Measurements from ENCODE around the gene CGB1.

The CGB1 gene

DNA sequence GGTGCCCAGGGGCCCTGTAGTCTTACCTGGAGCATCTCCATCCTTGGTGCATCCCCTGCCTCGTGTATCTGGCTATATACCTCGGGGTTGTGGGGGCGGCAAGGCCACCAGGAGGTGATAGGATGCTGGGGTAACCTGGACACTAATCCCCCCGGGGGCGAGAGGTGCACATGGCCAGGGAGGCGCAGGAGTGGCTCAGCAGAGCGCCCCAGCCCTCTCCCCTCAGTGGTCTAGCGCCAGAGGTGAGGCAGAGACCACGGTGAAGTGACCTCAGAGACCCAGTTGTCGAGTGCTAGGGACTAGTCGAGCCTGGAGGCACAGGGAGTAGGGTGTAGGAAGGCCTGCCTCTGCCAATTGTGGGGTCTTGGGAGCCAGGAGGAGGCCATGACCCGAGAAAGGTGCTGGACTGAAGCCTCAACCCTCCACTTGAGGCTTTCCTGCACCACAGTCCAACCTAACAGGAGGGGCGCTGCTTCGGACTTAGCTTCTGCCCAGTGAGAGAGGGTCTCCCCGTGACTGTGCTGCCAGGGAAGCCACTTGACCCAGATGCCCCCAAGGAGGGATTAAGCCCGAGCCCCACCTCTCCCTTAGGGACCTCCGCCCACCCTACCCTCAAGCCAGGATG is 19.5 kb downstream of the CGB1 start, which contains the start of gene LHB:
Gene LHB, minus strand, starts transcription at position 51 of the 625 bp plus-strand sequence. Its CDS starts 10 bp downstream, at position 41.
- Histone ChIP-seq H3K4me3 (ENCODE audit: low read length) (no peak within 1 kb of the TSS), H3K4me1 (ENCODE audit: control insufficient read depth, insufficient read depth, low read length) (peaks cover 15% of the 10 kb centered on the region), H3K9ac (ENCODE audit: low read length) (peak within 1 kb of the TSS; percentile 34), H3K9me3 (ENCODE audit: control insufficient read depth, low read length) (no peaks in the 10 kb centered on the region), H3K27me3 (ENCODE audit: control insufficient read depth, insufficient read depth, low read length) (peaks cover 31% of the 10 kb centered on the region), H3K36me3 (ENCODE audit: control insufficient read depth, insufficient read depth, low read length) (no peaks in the 10 kb centered on the region)

DNA sequence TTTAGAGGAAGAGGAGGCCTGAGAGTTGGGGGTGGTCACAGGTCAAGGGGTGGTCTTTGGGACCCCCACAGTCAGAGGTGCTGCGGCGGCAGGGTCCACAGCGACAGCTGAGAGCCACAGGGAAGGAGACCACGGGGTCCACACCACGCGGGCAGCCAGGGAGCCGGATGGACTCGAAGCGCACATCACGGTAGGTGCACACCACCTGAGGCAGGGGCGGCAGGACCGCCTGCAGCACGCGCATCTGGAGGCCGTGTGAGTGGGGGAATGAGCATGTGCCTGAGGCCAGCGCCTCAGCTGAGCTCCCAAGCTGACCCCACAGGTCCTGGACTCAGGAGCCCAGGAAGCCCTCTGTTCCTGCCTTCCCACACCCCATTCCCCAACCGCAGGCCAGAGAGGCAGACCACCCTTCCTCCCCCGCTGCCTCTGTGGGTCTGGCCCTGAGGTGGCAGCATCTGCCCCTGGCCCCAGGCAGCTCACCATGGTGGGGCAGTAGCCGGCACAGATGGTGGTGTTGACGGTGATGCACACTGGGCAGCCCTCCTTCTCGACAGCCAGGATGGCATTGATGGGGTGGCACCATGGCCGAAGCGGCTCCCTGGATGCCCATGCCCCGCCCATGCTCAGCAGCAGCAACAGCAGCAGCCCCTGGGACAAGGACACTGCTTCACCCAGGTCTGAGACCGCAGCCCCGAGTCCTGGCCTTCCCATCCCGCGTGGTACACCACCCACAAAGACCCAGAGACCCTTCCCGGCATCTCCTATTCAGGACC is 20.4 kb downstream of the CGB1 start:
- Histone ChIP-seq H3K4me3 (ENCODE audit: low read length) (no peak overlapping the region), H3K36me3 (ENCODE audit: control insufficient read depth, insufficient read depth, low read length) (no peaks in the 10 kb centered on the region), H3K4me1 (ENCODE audit: control insufficient read depth, insufficient read depth, low read length) (peaks cover 15% of the 10 kb centered on the region), H3K9ac (ENCODE audit: low read length) (no peak overlapping the region), H3K27me3 (ENCODE audit: control insufficient read depth, insufficient read depth, low read length) (peaks cover 26% of the 10 kb centered on the region), H3K9me3 (ENCODE audit: control insufficient read depth, low read length) (no peaks in the 10 kb centered on the region)

DNA sequence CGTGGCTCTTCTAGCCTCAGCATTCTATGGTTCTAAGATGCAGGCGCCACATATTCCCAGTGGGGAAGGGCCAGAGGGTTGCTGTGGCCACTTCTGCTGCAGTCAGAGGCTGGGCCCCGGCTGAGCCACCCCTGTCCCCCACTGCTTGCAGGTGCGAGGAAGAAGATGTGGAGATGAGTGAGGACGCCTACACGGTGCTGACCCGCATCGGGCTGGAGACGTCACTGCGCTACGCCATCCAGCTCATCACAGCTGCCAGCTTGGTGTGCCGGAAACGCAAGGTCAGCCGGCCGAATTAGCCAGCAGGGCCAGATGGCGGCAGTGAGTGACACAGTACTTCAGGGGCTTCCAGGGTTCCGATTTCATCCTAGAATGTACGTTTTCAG is 21.8 kb downstream of the CGB1 start:
- Histone ChIP-seq H3K4me3 (ENCODE audit: low read length) (no peak overlapping the region), H3K27me3 (ENCODE audit: control insufficient read depth, insufficient read depth, low read length) (peaks cover 13% of the 10 kb centered on the region), H3K36me3 (ENCODE audit: control insufficient read depth, insufficient read depth, low read length) (no peaks in the 10 kb centered on the region), H3K4me1 (ENCODE audit: control insufficient read depth, insufficient read depth, low read length) (peaks cover 14% of the 10 kb centered on the region), H3K9me3 (ENCODE audit: control insufficient read depth, low read length) (no peaks in the 10 kb centered on the region), H3K9ac (ENCODE audit: low read length) (no peak overlapping the region)

DNA sequence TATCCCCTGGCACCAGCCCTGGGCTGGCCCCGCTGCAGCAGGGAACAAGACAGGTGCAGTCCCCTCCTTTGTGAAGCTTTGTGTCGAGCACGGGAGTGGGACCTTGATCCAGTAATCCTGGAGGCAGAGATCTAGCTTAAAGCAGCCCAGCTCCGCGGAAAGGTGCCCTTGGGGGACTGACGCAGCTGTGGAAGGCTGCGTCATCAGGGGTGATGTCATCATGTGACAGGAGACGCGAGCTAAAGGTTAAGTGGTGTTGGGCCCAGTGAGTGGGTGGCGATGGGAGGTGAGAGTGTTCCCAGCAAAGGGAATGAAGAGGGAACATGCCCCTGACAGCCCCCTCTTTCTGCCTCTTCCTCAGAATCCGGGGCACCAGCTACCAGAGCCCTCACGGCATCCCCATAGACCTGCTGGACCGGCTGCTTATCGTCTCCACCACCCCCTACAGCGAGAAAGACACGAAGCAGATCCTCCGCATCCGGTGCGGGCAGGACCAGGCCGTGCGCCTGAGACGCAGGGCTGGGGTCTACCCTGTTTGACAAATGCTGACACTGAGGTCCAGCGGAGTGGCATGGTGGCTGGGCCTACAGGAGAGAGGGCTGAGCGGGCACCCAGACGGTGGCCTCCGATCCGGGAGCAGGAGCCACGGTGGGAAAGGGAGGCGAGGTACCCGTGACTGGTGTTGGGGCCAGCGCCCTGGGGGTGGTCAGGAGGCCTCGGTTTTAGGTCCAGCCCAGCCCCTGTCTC is 22.4 kb downstream of the CGB1 start:
- peaks cover 9% of the 10 kb centered on the region for H3K4me1 ChIP-seq (ENCODE audit: control insufficient read depth, insufficient read depth, low read length)
- H3K36me3 ChIP-seq (ENCODE audit: control insufficient read depth, insufficient read depth, low read length), result no peaks in the 10 kb centered on the region
- H3K9me3 ChIP-seq (ENCODE audit: control insufficient read depth, low read length), result no peaks in the 10 kb centered on the region
- peaks cover 9% of the 10 kb centered on the region for H3K27me3 ChIP-seq (ENCODE audit: control insufficient read depth, insufficient read depth, low read length)
- no peak overlapping the region for H3K4me3 ChIP-seq (ENCODE audit: low read length)
- no peak overlapping the region for H3K9ac ChIP-seq (ENCODE audit: low read length)

DNA sequence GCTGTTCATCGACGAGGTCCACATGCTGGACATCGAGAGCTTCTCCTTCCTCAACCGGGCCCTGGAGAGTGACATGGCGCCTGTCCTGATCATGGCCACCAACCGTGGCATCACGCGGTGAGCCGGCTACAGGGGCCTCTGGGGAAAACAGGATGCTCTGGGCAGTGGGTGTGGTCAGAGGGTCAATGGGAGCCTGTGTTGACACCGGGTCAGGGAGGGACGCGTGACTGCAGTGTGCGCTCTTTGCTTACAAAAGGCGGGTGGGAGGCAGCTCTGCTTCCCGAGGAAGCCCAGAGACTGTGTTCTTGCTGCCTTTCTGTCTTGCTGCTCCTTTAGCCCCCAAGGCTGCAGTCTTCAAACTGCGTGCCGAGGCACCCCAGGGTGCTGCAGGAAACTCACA is 25.5 kb downstream of the CGB1 start:
- Histone ChIP-seq H3K9ac (ENCODE audit: low read length) (no peak overlapping the region), H3K27me3 (ENCODE audit: control insufficient read depth, insufficient read depth, low read length) (no peaks in the 10 kb centered on the region), H3K4me3 (ENCODE audit: low read length) (no peak overlapping the region), H3K4me1 (ENCODE audit: control insufficient read depth, insufficient read depth, low read length) (no peaks in the 10 kb centered on the region), H3K9me3 (ENCODE audit: control insufficient read depth, low read length) (no peaks in the 10 kb centered on the region), H3K36me3 (ENCODE audit: control insufficient read depth, insufficient read depth, low read length) (no peaks in the 10 kb centered on the region)

DNA sequence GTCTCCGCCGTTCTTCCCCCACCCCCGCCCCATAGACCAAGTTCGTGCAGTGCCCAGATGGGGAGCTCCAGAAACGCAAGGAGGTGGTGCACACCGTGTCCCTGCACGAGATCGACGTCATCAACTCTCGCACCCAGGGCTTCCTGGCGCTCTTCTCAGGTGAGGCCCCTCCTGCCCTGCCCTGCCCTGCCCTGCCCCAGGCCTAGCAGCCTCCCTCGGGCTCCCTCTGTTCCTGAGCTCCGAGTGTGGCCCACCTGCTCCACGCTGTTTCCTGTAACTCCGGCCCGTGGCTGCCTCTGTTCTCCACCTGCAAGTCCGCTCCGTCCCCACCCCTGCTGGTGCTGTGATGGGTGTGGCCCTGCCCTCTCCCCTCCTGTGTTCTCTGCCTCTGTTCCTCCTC is 26.2 kb downstream of the CGB1 start:
- H3K4me3 ChIP-seq (ENCODE audit: low read length), result no peak overlapping the region
- no peaks in the 10 kb centered on the region for H3K4me1 ChIP-seq (ENCODE audit: control insufficient read depth, insufficient read depth, low read length)
- H3K9me3 ChIP-seq (ENCODE audit: control insufficient read depth, low read length), result no peaks in the 10 kb centered on the region
- H3K9ac ChIP-seq (ENCODE audit: low read length), result no peak overlapping the region
- no peaks in the 10 kb centered on the region for H3K36me3 ChIP-seq (ENCODE audit: control insufficient read depth, insufficient read depth, low read length)
- no peaks in the 10 kb centered on the region for H3K27me3 ChIP-seq (ENCODE audit: control insufficient read depth, insufficient read depth, low read length)

DNA sequence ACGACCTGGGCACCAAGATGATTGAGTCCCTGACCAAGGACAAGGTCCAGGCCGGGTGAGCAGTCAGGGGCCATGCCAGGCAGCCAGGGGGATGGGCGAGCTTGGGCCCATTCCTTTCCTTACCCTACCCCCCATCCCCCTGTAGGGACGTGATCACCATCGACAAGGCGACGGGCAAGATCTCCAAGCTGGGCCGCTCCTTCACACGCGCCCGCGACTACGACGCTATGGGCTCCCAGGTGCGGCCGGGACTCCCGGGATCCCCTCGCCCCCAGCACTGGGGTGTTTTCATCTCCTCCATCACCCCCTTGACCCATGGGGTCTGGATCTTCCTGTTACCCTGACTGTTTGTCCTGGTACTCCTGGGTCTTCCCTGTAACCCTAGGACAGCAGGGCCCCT is 26.9 kb downstream of the CGB1 start:
- no peaks in the 10 kb centered on the region for H3K4me1 ChIP-seq (ENCODE audit: control insufficient read depth, insufficient read depth, low read length)
- H3K9me3 ChIP-seq (ENCODE audit: control insufficient read depth, low read length), result no peaks in the 10 kb centered on the region
- H3K36me3 ChIP-seq (ENCODE audit: control insufficient read depth, insufficient read depth, low read length), result no peaks in the 10 kb centered on the region
- no peak overlapping the region for H3K4me3 ChIP-seq (ENCODE audit: low read length)
- H3K9ac ChIP-seq (ENCODE audit: low read length), result no peak overlapping the region
- H3K27me3 ChIP-seq (ENCODE audit: control insufficient read depth, insufficient read depth, low read length), result no peaks in the 10 kb centered on the region

DNA sequence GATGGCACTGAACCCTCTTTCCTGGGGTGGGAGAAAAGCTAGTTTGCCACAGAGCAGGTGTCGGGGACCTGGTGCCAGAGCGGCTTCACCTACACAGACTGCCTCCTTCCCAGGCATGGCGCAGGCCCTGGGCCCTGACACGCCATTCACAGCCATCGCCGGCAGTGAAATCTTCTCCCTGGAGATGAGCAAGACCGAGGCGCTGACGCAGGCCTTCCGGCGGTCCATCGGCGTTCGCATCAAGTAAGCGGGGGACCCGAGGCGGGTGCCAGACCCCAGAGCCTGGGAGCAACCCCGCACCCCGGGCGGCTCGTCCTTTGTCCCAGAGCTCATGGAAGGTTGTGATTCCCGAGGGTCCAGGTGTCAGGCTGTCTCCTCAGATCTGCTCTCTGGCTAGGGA is 29.8 kb downstream of the CGB1 start:
- H3K27me3 ChIP-seq (ENCODE audit: control insufficient read depth, insufficient read depth, low read length), result no peaks in the 10 kb centered on the region
- no peak overlapping the region for H3K9ac ChIP-seq (ENCODE audit: low read length)
- H3K9me3 ChIP-seq (ENCODE audit: control insufficient read depth, low read length), result no peaks in the 10 kb centered on the region
- H3K36me3 ChIP-seq (ENCODE audit: control insufficient read depth, insufficient read depth, low read length), result no peaks in the 10 kb centered on the region
- H3K4me1 ChIP-seq (ENCODE audit: control insufficient read depth, insufficient read depth, low read length), result no peaks in the 10 kb centered on the region
- no peak overlapping the region for H3K4me3 ChIP-seq (ENCODE audit: low read length)

DNA sequence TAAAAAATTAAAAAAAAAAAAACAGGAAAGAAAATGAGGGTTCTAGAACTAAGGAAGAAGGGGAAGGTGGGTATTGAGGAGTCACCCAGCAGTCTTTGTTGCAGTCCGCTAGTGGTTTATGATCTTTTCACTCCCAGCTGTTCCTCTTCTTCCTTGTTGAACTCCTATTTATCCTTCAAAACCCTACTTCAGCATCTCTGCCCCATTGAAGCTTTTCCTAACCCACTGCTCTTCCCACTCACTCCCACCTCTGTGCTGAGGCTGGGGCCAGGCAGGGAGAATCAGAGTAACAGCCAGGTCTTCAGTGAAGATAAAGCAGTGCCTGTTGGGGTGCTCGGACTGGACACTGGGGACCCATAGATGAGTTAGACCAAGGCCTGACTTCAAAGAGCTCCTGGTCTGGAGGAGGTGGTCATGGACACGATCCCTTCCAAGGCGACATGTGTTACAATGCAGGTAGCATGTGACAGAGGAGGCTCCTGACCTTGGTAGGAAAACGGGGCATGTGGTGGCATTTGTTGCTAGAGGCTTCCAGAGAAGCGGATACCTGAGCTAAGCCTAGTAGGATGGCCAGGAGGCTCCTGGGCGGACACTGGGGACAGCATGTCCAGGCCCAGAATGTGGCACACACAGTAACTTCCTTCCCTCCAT is 31.6 kb downstream of the CGB1 start:
- Histone ChIP-seq H3K27me3 (ENCODE audit: control insufficient read depth, insufficient read depth, low read length) (no peaks in the 10 kb centered on the region), H3K36me3 (ENCODE audit: control insufficient read depth, insufficient read depth, low read length) (no peaks in the 10 kb centered on the region), H3K9ac (ENCODE audit: low read length) (no peak overlapping the region), H3K4me1 (ENCODE audit: control insufficient read depth, insufficient read depth, low read length) (no peaks in the 10 kb centered on the region), H3K4me3 (ENCODE audit: low read length) (no peak overlapping the region), H3K9me3 (ENCODE audit: control insufficient read depth, low read length) (no peaks in the 10 kb centered on the region)

DNA sequence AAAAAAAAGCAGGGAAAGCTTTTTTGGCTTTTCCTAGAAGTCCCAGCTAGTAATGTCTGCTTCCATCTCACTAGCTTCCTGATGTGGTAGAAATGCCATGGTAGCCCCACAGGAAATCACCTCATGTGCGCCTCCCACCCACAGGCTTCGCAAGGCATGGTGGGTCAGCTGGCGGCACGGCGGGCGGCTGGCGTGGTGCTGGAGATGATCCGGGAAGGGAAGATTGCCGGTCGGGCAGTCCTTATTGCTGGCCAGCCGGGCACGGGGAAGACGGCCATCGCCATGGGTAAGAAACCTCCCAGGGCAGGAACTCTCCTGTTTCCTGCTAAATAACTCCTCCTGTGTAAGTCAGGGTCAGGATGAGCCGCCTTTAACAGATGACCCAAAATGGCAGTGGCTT is 32.6 kb downstream of the CGB1 start:
- no peaks in the 10 kb centered on the region for H3K4me1 ChIP-seq (ENCODE audit: control insufficient read depth, insufficient read depth, low read length)
- no peaks in the 10 kb centered on the region for H3K36me3 ChIP-seq (ENCODE audit: control insufficient read depth, insufficient read depth, low read length)
- H3K9me3 ChIP-seq (ENCODE audit: control insufficient read depth, low read length), result no peaks in the 10 kb centered on the region
- H3K27me3 ChIP-seq (ENCODE audit: control insufficient read depth, insufficient read depth, low read length), result no peaks in the 10 kb centered on the region
- H3K9ac ChIP-seq (ENCODE audit: low read length), result no peak overlapping the region
- no peak overlapping the region for H3K4me3 ChIP-seq (ENCODE audit: low read length)

DNA sequence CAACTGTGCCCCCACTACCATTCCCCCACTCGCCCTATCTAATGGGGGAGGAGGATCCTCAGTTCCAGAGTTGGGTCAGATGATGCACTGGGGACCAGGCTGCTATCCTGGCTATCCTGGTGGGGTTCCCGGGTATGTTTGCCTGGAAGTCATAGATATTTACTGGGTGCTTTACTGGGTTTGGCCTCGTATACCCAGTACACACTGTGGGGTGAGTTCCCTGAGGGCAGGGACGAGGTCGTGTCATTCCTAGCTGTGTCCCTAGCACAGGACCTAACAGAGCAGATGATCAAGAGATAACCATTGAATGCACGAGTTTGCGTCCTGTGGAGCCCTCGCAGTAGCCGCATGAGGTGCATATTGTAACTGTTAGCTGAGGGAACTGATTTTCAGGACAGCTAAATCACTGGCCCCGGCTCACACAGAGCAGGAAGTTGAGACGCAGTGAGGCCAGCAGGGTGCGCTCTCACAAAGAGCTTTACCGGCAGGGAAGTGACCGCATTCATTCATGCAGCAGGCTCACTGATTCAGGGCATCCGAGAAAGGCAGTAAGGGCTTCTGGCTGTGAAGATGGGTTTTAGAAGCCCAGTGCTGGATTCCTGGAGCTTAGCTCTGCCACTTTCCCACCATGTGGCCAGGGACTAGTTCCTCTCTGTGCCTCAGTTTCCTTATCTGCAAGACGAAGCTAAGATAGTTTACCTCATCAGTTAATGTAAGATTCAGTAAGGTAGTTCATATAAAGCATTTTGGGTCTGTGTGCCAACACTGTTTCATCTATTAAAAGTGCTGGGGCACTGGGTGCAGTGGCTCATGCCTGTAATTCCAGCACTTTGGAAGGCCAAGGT is 37.0 kb downstream of the CGB1 start:
- H3K36me3 ChIP-seq (ENCODE audit: control insufficient read depth, insufficient read depth, low read length), result no peaks in the 10 kb centered on the region
- no peak overlapping the region for H3K9ac ChIP-seq (ENCODE audit: low read length)
- no peaks in the 10 kb centered on the region for H3K27me3 ChIP-seq (ENCODE audit: control insufficient read depth, insufficient read depth, low read length)
- H3K4me3 ChIP-seq (ENCODE audit: low read length), result no peak overlapping the region
- H3K9me3 ChIP-seq (ENCODE audit: control insufficient read depth, low read length), result no peaks in the 10 kb centered on the region
- no peaks in the 10 kb centered on the region for H3K4me1 ChIP-seq (ENCODE audit: control insufficient read depth, insufficient read depth, low read length)
